ACHN (cell line): ENCODE data around the gene ADAMTSL5.
A peak's percentile ranks its signal among the peaks of the same experiment; 100 is the strongest.

ENCODE experiments used
- DNase-seq: peaks from one replicate; pipeline ENCODE4 v3.0.0-alpha.2; 2015
- in situ Hi-C: cut with HindIII; loops from 2 replicates; pipeline ENCODE4 v1.10.0; 2017; ENCODE audit warnings: low sequenced_read_pairs, low pct_ligation_motif_present, low pct_unique_long_range_greater_than_20kb

The ADAMTSL5 gene

GRCh38 chr19:1472231-1473084 is 40.4 kb downstream of the ADAMTSL5 start:
- in situ Hi-C loops, result no loop called here
- DNase-seq, result no peak

- in situ Hi-C loops, result no loop called here
- DNase-seq, result no peak
Measured at GRCh38 chr19:1471515-1472160, 41.2 kb downstream of the ADAMTSL5 start.

GRCh38 chr19:1471010-1471514 is 41.8 kb downstream of the ADAMTSL5 start:
- DNase-seq, result no peak
- in situ Hi-C loops, result no loop called here

- in situ Hi-C loops, result no loop called here
- no peak for DNase-seq
Measured at GRCh38 chr19:1470305-1471009, 42.4 kb downstream of the ADAMTSL5 start.

- in situ Hi-C loops, result no loop called here
- DNase-seq, result no peak
Measured at GRCh38 chr19:1470055-1470304, 42.8 kb downstream of the ADAMTSL5 start.

GRCh38 chr19:1469255-1470054 is 43.4 kb downstream of the ADAMTSL5 start:
- in situ Hi-C loops, result no loop called here
- DNase-seq, result no peak

GRCh38 chr19:1468821-1469254 is 44.0 kb downstream of the ADAMTSL5 start:
- in situ Hi-C loops, result no loop called here
- DNase-seq, result peak; percentile 47

GRCh38 chr19:1468274-1468820 is 44.5 kb downstream of the ADAMTSL5 start:
- no peak for DNase-seq
- in situ Hi-C loops, result no loop called here

GRCh38 chr19:1467490-1468273 is 45.1 kb downstream of the ADAMTSL5 start:
- no peak for DNase-seq
- in situ Hi-C loops, result no loop called here

- DNase-seq, result no peak
- in situ Hi-C loops, result no loop called here
Measured at GRCh38 chr19:1467215-1467489, 45.7 kb downstream of the ADAMTSL5 start.

- in situ Hi-C loops, result no loop called here
Measured at GRCh38 chr19:1466461-1467214, 46.2 kb downstream of the ADAMTSL5 start.

GRCh38 chr19:1466018-1466460 is 46.8 kb downstream of the ADAMTSL5 start:
- no peak for DNase-seq
- in situ Hi-C loops, result no loop called here

More at GRCh38 chr19:1466461-1467214, 46.2 kb downstream of the ADAMTSL5 start:
- no peak for DNase-seq

GRCh38 chr19:1465191-1466016 is 47.4 kb downstream of the ADAMTSL5 start:
- in situ Hi-C loops, result no loop called here
- no peak for DNase-seq

- DNase-seq, result no peak
- in situ Hi-C loops, result no loop called here
Measured at GRCh38 chr19:1461862-1462261, 51.0 kb downstream of the ADAMTSL5 start.

- in situ Hi-C loops, result no loop called here
- DNase-seq, result no peak
Measured at GRCh38 chr19:1460033-1460995, 52.5 kb downstream of the ADAMTSL5 start.
